ENCODE data around the gene RBPJ.
"Not testable (repeated sequence)": the region's sequence is repeated elsewhere in the genome, so short reads cannot be mapped to it uniquely, and the experiment has no call there.

RBPJ gene

GRCh38 chr4:26356081-26356501, 35.3 kb downstream of the RBPJ start:
- H3K27me3 ChIP-seq (ENCODE audit: control insufficient read depth in 2 of 2, insufficient read depth in 2 of 2, low read length in 2 of 2) = no peaks in the 10 kb centered on the region
- H3K4me1 ChIP-seq (ENCODE audit: control insufficient read depth in 2 of 2, insufficient read depth in 2 of 2, low read length in 2 of 2) = peaks cover 0 to 4% of the 10 kb centered on the region in 2 donors
- H3K27ac ChIP-seq (ENCODE audit: low read depth in 2 of 2, low read length in 2 of 2) = no peak overlapping the region
- no peaks in the 10 kb centered on the region for H3K9me3 ChIP-seq (ENCODE audit: control insufficient read depth in 2 of 2, low read length in 2 of 2)
- no peak overlapping the region for H3K9ac ChIP-seq (ENCODE audit: low read depth in 1 of 2, low read length in 2 of 2)
- H3K4me3 ChIP-seq (ENCODE audit: low read length in 2 of 2) = no peak overlapping the region
- no peaks in the 10 kb centered on the region for H3K36me3 ChIP-seq (ENCODE audit: control insufficient read depth in 2 of 2, insufficient read depth in 2 of 2, low read length in 2 of 2)

- H3K9ac ChIP-seq (ENCODE audit: low read depth in 1 of 2, low read length in 2 of 2); H3K4me3 ChIP-seq (ENCODE audit: low read length in 2 of 2); H3K27me3 ChIP-seq (ENCODE audit: control insufficient read depth in 2 of 2, insufficient read depth in 2 of 2, low read length in 2 of 2); H3K9me3 ChIP-seq (ENCODE audit: control insufficient read depth in 2 of 2, low read length in 2 of 2); H3K27ac ChIP-seq (ENCODE audit: low read depth in 2 of 2, low read length in 2 of 2); H3K36me3 ChIP-seq (ENCODE audit: control insufficient read depth in 2 of 2, insufficient read depth in 2 of 2, low read length in 2 of 2); H3K4me1 ChIP-seq (ENCODE audit: control insufficient read depth in 2 of 2, insufficient read depth in 2 of 2, low read length in 2 of 2): not testable (repeated sequence)
Observed at GRCh38 chr4:26359521-26359920, 38.7 kb downstream of the RBPJ start.

GRCh38 chr4:26360273-26360672, 39.5 kb downstream of the RBPJ start:
- no peak overlapping the region for H3K4me3 ChIP-seq (ENCODE audit: low read length in 2 of 2)
- H3K36me3 ChIP-seq (ENCODE audit: control insufficient read depth in 2 of 2, insufficient read depth in 2 of 2, low read length in 2 of 2) = no peaks in the 10 kb centered on the region
- H3K27me3 ChIP-seq (ENCODE audit: control insufficient read depth in 2 of 2, insufficient read depth in 2 of 2, low read length in 2 of 2) = no peaks in the 10 kb centered on the region
- H3K4me1 ChIP-seq (ENCODE audit: control insufficient read depth in 2 of 2, insufficient read depth in 2 of 2, low read length in 2 of 2) = peaks cover 0 to 4% of the 10 kb centered on the region in 2 donors
- H3K9ac ChIP-seq (ENCODE audit: low read depth in 1 of 2, low read length in 2 of 2) = no peak overlapping the region
- H3K27ac ChIP-seq (ENCODE audit: low read depth in 2 of 2, low read length in 2 of 2) = no peak overlapping the region
- H3K9me3 ChIP-seq (ENCODE audit: control insufficient read depth in 2 of 2, low read length in 2 of 2) = no peaks in the 10 kb centered on the region

GRCh38 chr4:26360864-26361263, 40.0 kb downstream of the RBPJ start:
- Histone ChIP-seq H3K4me3 (ENCODE audit: low read length in 2 of 2) (no peak overlapping the region), H3K4me1 (ENCODE audit: control insufficient read depth in 2 of 2, insufficient read depth in 2 of 2, low read length in 2 of 2) (peaks cover 0 to 3% of the 10 kb centered on the region in 2 donors), H3K27me3 (ENCODE audit: control insufficient read depth in 2 of 2, insufficient read depth in 2 of 2, low read length in 2 of 2) (no peaks in the 10 kb centered on the region), H3K36me3 (ENCODE audit: control insufficient read depth in 2 of 2, insufficient read depth in 2 of 2, low read length in 2 of 2) (no peaks in the 10 kb centered on the region), H3K9ac (ENCODE audit: low read depth in 1 of 2, low read length in 2 of 2) (no peak overlapping the region), H3K27ac (ENCODE audit: low read depth in 2 of 2, low read length in 2 of 2) (no peak overlapping the region), H3K9me3 (ENCODE audit: control insufficient read depth in 2 of 2, low read length in 2 of 2) (no peaks in the 10 kb centered on the region)

GRCh38 chr4:26361297-26361696, 40.5 kb downstream of the RBPJ start:
- no peaks in the 10 kb centered on the region for H3K4me1 ChIP-seq (ENCODE audit: control insufficient read depth in 2 of 2, insufficient read depth in 2 of 2, low read length in 2 of 2)
- no peaks in the 10 kb centered on the region for H3K36me3 ChIP-seq (ENCODE audit: control insufficient read depth in 2 of 2, insufficient read depth in 2 of 2, low read length in 2 of 2)
- no peak overlapping the region for H3K4me3 ChIP-seq (ENCODE audit: low read length in 2 of 2)
- no peaks in the 10 kb centered on the region for H3K9me3 ChIP-seq (ENCODE audit: control insufficient read depth in 2 of 2, low read length in 2 of 2)
- H3K27ac ChIP-seq (ENCODE audit: low read depth in 2 of 2, low read length in 2 of 2) = no peak overlapping the region
- H3K9ac ChIP-seq (ENCODE audit: low read depth in 1 of 2, low read length in 2 of 2) = no peak overlapping the region
- no peaks in the 10 kb centered on the region for H3K27me3 ChIP-seq (ENCODE audit: control insufficient read depth in 2 of 2, insufficient read depth in 2 of 2, low read length in 2 of 2)

GRCh38 chr4:26362745-26363439, 42.1 kb downstream of the RBPJ start:
- no peaks in the 10 kb centered on the region for H3K27me3 ChIP-seq (ENCODE audit: control insufficient read depth in 2 of 2, insufficient read depth in 2 of 2, low read length in 2 of 2)
- H3K4me3 ChIP-seq (ENCODE audit: low read length in 2 of 2) = no peak overlapping the region
- no peaks in the 10 kb centered on the region for H3K4me1 ChIP-seq (ENCODE audit: control insufficient read depth in 2 of 2, insufficient read depth in 2 of 2, low read length in 2 of 2)
- no peak overlapping the region for H3K27ac ChIP-seq (ENCODE audit: low read depth in 2 of 2, low read length in 2 of 2)
- no peaks in the 10 kb centered on the region for H3K9me3 ChIP-seq (ENCODE audit: control insufficient read depth in 2 of 2, low read length in 2 of 2)
- no peak overlapping the region for H3K9ac ChIP-seq (ENCODE audit: low read depth in 1 of 2, low read length in 2 of 2)
- H3K36me3 ChIP-seq (ENCODE audit: control insufficient read depth in 2 of 2, insufficient read depth in 2 of 2, low read length in 2 of 2) = no peaks in the 10 kb centered on the region

GRCh38 chr4:26365537-26366150, 44.8 kb downstream of the RBPJ start:
- no peaks in the 10 kb centered on the region for H3K36me3 ChIP-seq (ENCODE audit: control insufficient read depth in 2 of 2, insufficient read depth in 2 of 2, low read length in 2 of 2)
- no peaks in the 10 kb centered on the region for H3K27me3 ChIP-seq (ENCODE audit: control insufficient read depth in 2 of 2, insufficient read depth in 2 of 2, low read length in 2 of 2)
- H3K27ac ChIP-seq (ENCODE audit: low read depth in 2 of 2, low read length in 2 of 2) = no peak overlapping the region
- no peak overlapping the region for H3K4me3 ChIP-seq (ENCODE audit: low read length in 2 of 2)
- no peak overlapping the region for H3K9ac ChIP-seq (ENCODE audit: low read depth in 1 of 2, low read length in 2 of 2)
- no peaks in the 10 kb centered on the region for H3K9me3 ChIP-seq (ENCODE audit: control insufficient read depth in 2 of 2, low read length in 2 of 2)
- H3K4me1 ChIP-seq (ENCODE audit: control insufficient read depth in 2 of 2, insufficient read depth in 2 of 2, low read length in 2 of 2) = no peaks in the 10 kb centered on the region

- H3K27ac ChIP-seq (ENCODE audit: low read depth in 2 of 2, low read length in 2 of 2) = no peak overlapping the region
- H3K9ac ChIP-seq (ENCODE audit: low read depth in 1 of 2, low read length in 2 of 2) = no peak overlapping the region
- H3K36me3 ChIP-seq (ENCODE audit: control insufficient read depth in 2 of 2, insufficient read depth in 2 of 2, low read length in 2 of 2) = no peaks in the 10 kb centered on the region
- no peaks in the 10 kb centered on the region for H3K27me3 ChIP-seq (ENCODE audit: control insufficient read depth in 2 of 2, insufficient read depth in 2 of 2, low read length in 2 of 2)
- H3K9me3 ChIP-seq (ENCODE audit: control insufficient read depth in 2 of 2, low read length in 2 of 2) = no peaks in the 10 kb centered on the region
- H3K4me3 ChIP-seq (ENCODE audit: low read length in 2 of 2) = no peak overlapping the region
- peaks cover 0 to 2% of the 10 kb centered on the region in 2 donors for H3K4me1 ChIP-seq (ENCODE audit: control insufficient read depth in 2 of 2, insufficient read depth in 2 of 2, low read length in 2 of 2)
Observed at GRCh38 chr4:26367811-26368210, 47.0 kb downstream of the RBPJ start.

- H3K27me3 ChIP-seq (ENCODE audit: control insufficient read depth in 2 of 2, insufficient read depth in 2 of 2, low read length in 2 of 2) = no peaks in the 10 kb centered on the region
- H3K9ac ChIP-seq (ENCODE audit: low read depth in 1 of 2, low read length in 2 of 2) = no peak overlapping the region
- H3K27ac ChIP-seq (ENCODE audit: low read depth in 2 of 2, low read length in 2 of 2) = no peak overlapping the region
- no peak overlapping the region for H3K4me3 ChIP-seq (ENCODE audit: low read length in 2 of 2)
- H3K9me3 ChIP-seq (ENCODE audit: control insufficient read depth in 2 of 2, low read length in 2 of 2) = no peaks in the 10 kb centered on the region
- H3K36me3 ChIP-seq (ENCODE audit: control insufficient read depth in 2 of 2, insufficient read depth in 2 of 2, low read length in 2 of 2) = no peaks in the 10 kb centered on the region
- H3K4me1 ChIP-seq (ENCODE audit: control insufficient read depth in 2 of 2, insufficient read depth in 2 of 2, low read length in 2 of 2) = peaks cover 2 to 6% of the 10 kb centered on the region in 2 donors
Observed at GRCh38 chr4:26368685-26369084, 47.9 kb downstream of the RBPJ start.

- Histone ChIP-seq H3K9me3 (ENCODE audit: control insufficient read depth in 2 of 2, low read length in 2 of 2) (no peaks in the 10 kb centered on the region), H3K4me1 (ENCODE audit: control insufficient read depth in 2 of 2, insufficient read depth in 2 of 2, low read length in 2 of 2) (peaks cover 2 to 6% of the 10 kb centered on the region in 2 donors), H3K27me3 (ENCODE audit: control insufficient read depth in 2 of 2, insufficient read depth in 2 of 2, low read length in 2 of 2) (no peaks in the 10 kb centered on the region), H3K9ac (ENCODE audit: low read depth in 1 of 2, low read length in 2 of 2) (no peak overlapping the region), H3K36me3 (ENCODE audit: control insufficient read depth in 2 of 2, insufficient read depth in 2 of 2, low read length in 2 of 2) (no peaks in the 10 kb centered on the region), H3K4me3 (ENCODE audit: low read length in 2 of 2) (no peak overlapping the region), H3K27ac (ENCODE audit: low read depth in 2 of 2, low read length in 2 of 2) (no peak overlapping the region)
Observed at GRCh38 chr4:26369132-26369531, 48.3 kb downstream of the RBPJ start.

Data from mucosa of rectum (tissue), 2 donors.